ENCODE results near the gene UGT1A7. TPM values are rescaled to one million over a fixed set of nuclear protein-coding genes. Genes with fewer than 3 reads are reported as not detected.

The UGT1A7 gene
- total and polyA plus RNA-seq, 7 experiments from 2014 or later, result not detected

DNA sequence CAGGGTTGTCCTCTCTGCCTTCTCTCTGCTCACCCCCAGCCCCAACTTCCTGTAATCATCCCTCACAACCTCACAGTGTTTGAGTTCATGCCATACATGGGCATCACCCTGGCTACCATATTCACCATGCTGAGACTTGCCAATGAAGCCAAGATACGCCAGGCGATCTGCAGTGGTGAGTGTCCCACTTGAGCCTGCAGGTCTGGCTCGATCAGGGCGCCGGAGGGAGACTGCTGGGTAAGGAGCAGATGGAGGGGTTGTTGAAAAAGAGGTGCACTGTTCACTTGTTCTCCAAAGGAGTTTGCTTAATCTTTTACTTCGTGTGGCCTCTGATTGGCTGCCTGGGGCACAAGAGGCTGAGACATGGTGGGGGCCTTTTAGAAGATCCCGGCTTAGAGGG lies 111.0 kb downstream of the UGT1A7 start:
- ATAC-seq, result no peak
- POLR2A ChIA-PET, result no interaction called here
- H3K27ac Mint-ChIP-seq, result no peak overlapping the region
- no peaks in the 10 kb centered on the region for H3K27me3 ChIP-seq (ENCODE audit: control insufficient read depth in 2 of 2, insufficient read depth in 2 of 2, low read length in 2 of 2)
- DNase-seq, result no peak
- CTCF ChIA-PET, result no interaction called here
- peaks cover 0 to 2% (median 0%) of the 10 kb centered on the region in 11 donors for H3K9me3 Mint-ChIP-seq
- no peak overlapping the region for H3K4me3 Mint-ChIP-seq
- intact Hi-C loops (cut with micrococcal nuclease), result no loop called here
- H3K36me3 Mint-ChIP-seq, result no peaks in the 10 kb centered on the region
- H3K27ac ChIP-seq (ENCODE audit: low read depth, low read length), result no peak overlapping the region
- H3K36me3 ChIP-seq (ENCODE audit: control insufficient read depth in 2 of 3, insufficient read depth in 3 of 3, low read length in 3 of 3), result no peaks in the 10 kb centered on the region
- no peak overlapping the region for H3K4me3 ChIP-seq (ENCODE audit: low read length)
- no peaks in the 10 kb centered on the region for H3K9me3 ChIP-seq (ENCODE audit: control insufficient read depth in 2 of 3, low read length in 3 of 3)
- no peaks in the 10 kb centered on the region for H3K4me1 Mint-ChIP-seq
- no peaks in the 10 kb centered on the region for H3K4me1 ChIP-seq (ENCODE audit: control insufficient read depth in 2 of 2, insufficient read depth in 2 of 2, low read length in 2 of 2)
- H3K27me3 Mint-ChIP-seq, result peaks cover 0 to 4% (median 0%) of the 10 kb centered on the region in 5 donors

DNA sequence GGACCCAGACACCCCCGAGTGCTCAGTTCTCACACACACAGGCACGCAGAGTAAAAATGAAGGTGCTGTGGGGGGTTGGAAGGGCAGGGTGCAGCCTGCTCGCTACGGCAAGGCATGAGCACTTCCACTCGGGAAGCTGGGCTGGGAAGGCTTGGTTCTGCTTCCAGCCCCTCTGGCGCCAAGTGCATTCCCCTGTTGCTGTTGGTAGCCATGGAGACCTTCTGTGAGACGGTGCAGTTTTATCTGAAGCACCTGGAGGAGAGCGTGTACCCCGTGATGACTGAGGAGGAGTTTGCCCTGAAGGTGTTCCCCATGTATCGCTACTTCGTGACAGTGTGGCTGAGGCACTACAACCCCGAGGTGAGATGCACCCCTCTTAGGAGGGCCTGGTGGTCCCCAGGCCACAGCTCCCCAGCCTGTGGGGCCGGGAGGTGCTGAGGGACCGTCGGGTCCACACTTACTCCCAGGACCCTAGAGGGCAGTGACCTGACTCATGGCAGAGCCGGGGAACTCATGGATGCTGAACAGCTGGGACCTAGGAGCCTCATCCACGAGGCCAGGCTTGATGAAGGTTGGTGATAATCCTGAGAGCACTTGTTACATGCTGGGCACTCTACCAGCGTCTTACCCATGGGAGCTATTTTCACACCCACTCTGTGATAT lies 111.9 kb downstream of the UGT1A7 start:
- Mint-ChIP-seq H3K36me3 (no peaks in the 10 kb centered on the region), H3K4me1 (peaks cover 0 to 2% (median 0%) of the 10 kb centered on the region in 7 donors), H3K4me3 (no peak overlapping the region), H3K27me3 (peaks cover 0 to 4% (median 0%) of the 10 kb centered on the region in 5 donors), H3K27ac (no peak overlapping the region), H3K9me3 (peaks cover 0 to 2% (median 0%) of the 10 kb centered on the region in 11 donors)
- Histone ChIP-seq H3K4me1 (ENCODE audit: control insufficient read depth in 2 of 2, insufficient read depth in 2 of 2, low read length in 2 of 2) (no peaks in the 10 kb centered on the region), H3K9me3 (ENCODE audit: control insufficient read depth in 2 of 3, low read length in 3 of 3) (no peaks in the 10 kb centered on the region), H3K36me3 (ENCODE audit: control insufficient read depth in 2 of 3, insufficient read depth in 3 of 3, low read length in 3 of 3) (no peaks in the 10 kb centered on the region), H3K4me3 (ENCODE audit: low read length) (no peak overlapping the region), H3K27ac (ENCODE audit: low read depth, low read length) (no peak overlapping the region), H3K27me3 (ENCODE audit: control insufficient read depth in 2 of 2, insufficient read depth in 2 of 2, low read length in 2 of 2) (no peaks in the 10 kb centered on the region)
- DNase-seq (no peak), ATAC-seq (no peak)
- intact Hi-C loops (cut with micrococcal nuclease), result no loop called here
- POLR2A ChIA-PET, result no interaction called here
- CTCF ChIA-PET, result no interaction called here

DNA sequence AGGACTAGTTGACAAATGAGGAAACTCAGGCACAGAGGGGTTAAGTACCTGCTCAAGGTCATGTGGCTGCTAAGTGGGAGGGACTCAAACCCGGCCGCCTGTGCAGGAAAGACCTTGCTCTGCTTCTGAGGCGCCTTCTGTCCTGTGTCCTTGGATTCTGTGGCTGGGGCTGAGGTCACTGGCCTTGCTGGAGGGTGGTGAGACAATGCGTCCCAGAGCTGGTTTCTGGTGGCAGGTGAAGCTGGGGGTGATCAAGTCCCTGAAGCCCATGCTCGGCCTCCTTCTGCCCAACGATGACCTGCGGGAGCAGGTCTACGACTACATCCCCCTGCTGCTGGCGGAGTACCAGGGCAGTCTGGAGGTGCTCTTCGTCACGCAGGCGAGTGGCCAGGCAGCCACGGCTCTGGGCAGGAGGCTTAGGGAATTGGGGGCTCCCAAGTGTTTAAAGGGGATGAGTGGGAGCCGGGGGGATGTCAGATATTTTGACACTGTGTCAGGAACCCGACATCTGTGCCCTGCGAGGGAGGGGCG lies 112.5 kb downstream of the UGT1A7 start:
- no peak overlapping the region for H3K27ac Mint-ChIP-seq
- DNase-seq (no peak), ATAC-seq (no peak)
- H3K4me3 Mint-ChIP-seq, result no peak overlapping the region
- H3K36me3 ChIP-seq (ENCODE audit: control insufficient read depth in 2 of 3, insufficient read depth in 3 of 3, low read length in 3 of 3), result no peaks in the 10 kb centered on the region
- peaks cover 0 to 2% (median 0%) of the 10 kb centered on the region in 5 donors for H3K27me3 Mint-ChIP-seq
- POLR2A ChIA-PET, result no interaction called here
- H3K27ac ChIP-seq (ENCODE audit: low read depth, low read length), result no peak overlapping the region
- H3K9me3 Mint-ChIP-seq, result peaks cover 0 to 2% (median 0%) of the 10 kb centered on the region in 11 donors
- CTCF ChIA-PET, result no interaction called here
- no peak overlapping the region for H3K4me3 ChIP-seq (ENCODE audit: low read length)
- H3K4me1 ChIP-seq (ENCODE audit: control insufficient read depth in 2 of 2, insufficient read depth in 2 of 2, low read length in 2 of 2), result no peaks in the 10 kb centered on the region
- no peaks in the 10 kb centered on the region for H3K9me3 ChIP-seq (ENCODE audit: control insufficient read depth in 2 of 3, low read length in 3 of 3)
- intact Hi-C loops (cut with micrococcal nuclease), result no loop called here
- H3K36me3 Mint-ChIP-seq, result no peaks in the 10 kb centered on the region
- H3K27me3 ChIP-seq (ENCODE audit: control insufficient read depth in 2 of 2, insufficient read depth in 2 of 2, low read length in 2 of 2), result no peaks in the 10 kb centered on the region
- H3K4me1 Mint-ChIP-seq, result peaks cover 0 to 2% (median 0%) of the 10 kb centered on the region in 7 donors

DNA sequence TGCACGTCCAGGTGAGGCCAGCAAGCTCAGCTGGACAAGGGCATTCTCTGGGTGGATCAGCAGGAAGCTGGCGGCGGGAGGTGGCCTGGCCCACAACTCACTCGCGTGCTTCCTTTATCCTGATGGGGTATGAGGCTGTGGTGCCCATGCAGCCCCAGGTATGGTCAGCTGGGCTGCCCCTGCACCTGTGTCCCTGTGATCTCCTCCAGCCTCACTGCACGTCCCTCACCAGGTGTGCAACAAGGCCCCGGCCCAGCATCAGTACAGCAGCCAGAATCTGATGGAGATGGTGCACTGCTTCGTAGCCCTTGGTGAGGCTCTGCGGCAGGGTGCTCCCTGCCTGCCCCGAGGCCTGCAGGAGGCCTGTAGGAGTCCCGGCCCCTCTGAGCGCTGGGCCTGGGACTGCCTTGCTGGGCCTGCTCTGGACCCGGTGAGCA lies 114.1 kb downstream of the UGT1A7 start:
- Histone ChIP-seq H3K27ac (ENCODE audit: low read depth, low read length) (no peak overlapping the region), H3K4me3 (ENCODE audit: low read length) (no peak overlapping the region), H3K27me3 (ENCODE audit: control insufficient read depth in 2 of 2, insufficient read depth in 2 of 2, low read length in 2 of 2) (no peaks in the 10 kb centered on the region), H3K4me1 (ENCODE audit: control insufficient read depth in 2 of 2, insufficient read depth in 2 of 2, low read length in 2 of 2) (no peaks in the 10 kb centered on the region), H3K9me3 (ENCODE audit: control insufficient read depth in 2 of 3, low read length in 3 of 3) (no peaks in the 10 kb centered on the region), H3K36me3 (ENCODE audit: control insufficient read depth in 2 of 3, insufficient read depth in 3 of 3, low read length in 3 of 3) (no peaks in the 10 kb centered on the region)
- Mint-ChIP-seq H3K4me1 (peaks cover 0 to 2% (median 0%) of the 10 kb centered on the region in 7 donors), H3K27me3 (no peaks in the 10 kb centered on the region), H3K9me3 (peaks cover 0 to 2% (median 0%) of the 10 kb centered on the region in 11 donors), H3K36me3 (no peaks in the 10 kb centered on the region), H3K27ac (no peak overlapping the region), H3K4me3 (no peak overlapping the region)
- ChIA-PET CTCF (no interaction called here), POLR2A (no interaction called here)
- ATAC-seq (no peak), DNase-seq (peak in 1 of 9 donors; percentile 2)
- intact Hi-C loops (cut with micrococcal nuclease), result no loop called here

DNA sequence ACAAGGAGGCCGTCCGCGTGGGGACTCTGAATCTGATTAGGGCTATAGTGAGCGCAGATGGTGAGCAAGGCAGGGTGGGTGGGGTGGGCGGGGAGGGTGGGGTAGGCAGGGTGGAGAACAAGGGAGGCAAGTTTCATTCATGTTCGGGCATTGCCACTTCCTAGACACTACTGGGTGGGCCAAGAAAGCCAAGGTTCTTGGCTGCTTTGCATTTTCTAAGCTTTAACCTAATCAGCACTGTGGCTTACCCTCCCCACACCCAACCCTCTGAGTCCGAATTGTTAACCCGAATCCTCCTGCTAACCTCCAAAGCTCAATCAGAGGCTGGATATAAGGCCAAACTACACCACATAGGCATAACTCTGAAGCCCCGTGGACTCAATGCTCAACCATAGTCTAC lies 114.6 kb downstream of the UGT1A7 start:
- Histone ChIP-seq H3K4me3 (ENCODE audit: low read length) (no peak overlapping the region), H3K27me3 (ENCODE audit: control insufficient read depth in 2 of 2, insufficient read depth in 2 of 2, low read length in 2 of 2) (no peaks in the 10 kb centered on the region), H3K27ac (ENCODE audit: low read depth, low read length) (no peak overlapping the region), H3K9me3 (ENCODE audit: control insufficient read depth in 2 of 3, low read length in 3 of 3) (no peaks in the 10 kb centered on the region), H3K4me1 (ENCODE audit: control insufficient read depth in 2 of 2, insufficient read depth in 2 of 2, low read length in 2 of 2) (no peaks in the 10 kb centered on the region), H3K36me3 (ENCODE audit: control insufficient read depth in 2 of 3, insufficient read depth in 3 of 3, low read length in 3 of 3) (no peaks in the 10 kb centered on the region)
- H3K36me3 Mint-ChIP-seq, result no peaks in the 10 kb centered on the region
- ChIA-PET POLR2A (no interaction called here), CTCF (no interaction called here)
- intact Hi-C loops (cut with micrococcal nuclease), result no loop called here
- DNase-seq (peak in 1 of 9 donors; percentile 6), ATAC-seq (no peak)
- no peak overlapping the region for H3K27ac Mint-ChIP-seq
- H3K9me3 Mint-ChIP-seq, result peaks cover 0 to 2% (median 0%) of the 10 kb centered on the region in 11 donors
- peaks cover 0 to 2% (median 0%) of the 10 kb centered on the region in 7 donors for H3K4me1 Mint-ChIP-seq
- H3K27me3 Mint-ChIP-seq, result no peaks in the 10 kb centered on the region
- H3K4me3 Mint-ChIP-seq, result no peak overlapping the region

DNA sequence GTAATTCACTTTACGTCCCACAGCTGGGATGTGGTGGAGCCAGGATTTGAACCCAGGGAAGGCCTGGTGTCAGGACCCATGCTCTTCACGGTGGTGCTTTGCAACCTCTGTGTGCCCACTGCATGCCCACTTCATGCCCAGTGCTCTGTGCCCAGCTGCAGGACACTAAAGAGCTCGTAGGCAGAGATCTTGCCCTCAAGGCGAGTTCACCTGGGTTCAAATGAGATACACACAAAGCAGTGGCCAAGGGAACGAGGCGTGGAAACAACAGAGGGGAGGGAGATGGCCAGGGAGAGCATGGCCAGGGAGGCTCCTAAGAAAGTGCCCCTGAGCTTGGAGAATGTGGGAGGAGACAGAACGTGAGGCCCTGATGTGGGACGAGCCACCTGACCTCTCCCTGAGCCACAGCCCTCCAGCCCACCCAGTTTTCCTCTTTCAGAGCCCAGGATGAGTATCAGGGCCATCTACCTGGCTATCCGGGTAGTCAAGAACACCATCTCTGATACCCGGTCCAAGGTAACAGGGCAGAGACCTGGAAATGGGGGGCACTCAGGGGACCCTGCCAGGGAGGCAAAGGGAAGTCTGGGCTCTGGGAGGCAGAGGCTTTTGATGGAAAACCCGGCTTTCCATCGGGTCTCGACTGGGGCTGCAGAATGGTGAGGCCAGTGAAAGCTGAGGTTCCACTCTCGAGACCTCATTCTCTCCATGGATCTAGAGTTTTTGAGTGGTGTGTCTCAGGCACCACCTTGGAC lies 116.8 kb downstream of the UGT1A7 start:
- ChIA-PET CTCF (no interaction called here), POLR2A (no interaction called here)
- peak in 2 of 9 donors; percentile 3 to 11 for DNase-seq
- H3K36me3 ChIP-seq (ENCODE audit: control insufficient read depth in 2 of 3, insufficient read depth in 3 of 3, low read length in 3 of 3), result no peaks in the 10 kb centered on the region
- H3K9me3 Mint-ChIP-seq, result peaks cover 0 to 2% (median 0%) of the 10 kb centered on the region in 11 donors
- peaks cover 0 to 14% (median 8%) of the 10 kb centered on the region in 5 donors for H3K27me3 Mint-ChIP-seq
- H3K27me3 ChIP-seq (ENCODE audit: control insufficient read depth in 2 of 2, insufficient read depth in 2 of 2, low read length in 2 of 2), result no peaks in the 10 kb centered on the region
- H3K36me3 Mint-ChIP-seq, result no peaks in the 10 kb centered on the region
- no peak overlapping the region for H3K27ac ChIP-seq (ENCODE audit: low read depth, low read length)
- no peak overlapping the region for H3K27ac Mint-ChIP-seq
- no peak for ATAC-seq
- H3K4me3 Mint-ChIP-seq, result no peak overlapping the region
- intact Hi-C loops (cut with micrococcal nuclease), result no loop called here
- H3K4me3 ChIP-seq (ENCODE audit: low read length), result no peak overlapping the region
- H3K4me1 ChIP-seq (ENCODE audit: control insufficient read depth in 2 of 2, insufficient read depth in 2 of 2, low read length in 2 of 2), result no peaks in the 10 kb centered on the region
- no peaks in the 10 kb centered on the region for H3K9me3 ChIP-seq (ENCODE audit: control insufficient read depth in 2 of 3, low read length in 3 of 3)
- peaks cover 0 to 2% (median 0%) of the 10 kb centered on the region in 7 donors for H3K4me1 Mint-ChIP-seq
